Kidney tubule cell (primary cell): ENCODE data around the gene ROPN1B.

Experiments
- DNase-seq: peaks from one replicate; pipeline ENCODE4 v3.0.0-alpha.2; 2018; ENCODE audit warnings: low spot score

The ROPN1B gene

DNA sequence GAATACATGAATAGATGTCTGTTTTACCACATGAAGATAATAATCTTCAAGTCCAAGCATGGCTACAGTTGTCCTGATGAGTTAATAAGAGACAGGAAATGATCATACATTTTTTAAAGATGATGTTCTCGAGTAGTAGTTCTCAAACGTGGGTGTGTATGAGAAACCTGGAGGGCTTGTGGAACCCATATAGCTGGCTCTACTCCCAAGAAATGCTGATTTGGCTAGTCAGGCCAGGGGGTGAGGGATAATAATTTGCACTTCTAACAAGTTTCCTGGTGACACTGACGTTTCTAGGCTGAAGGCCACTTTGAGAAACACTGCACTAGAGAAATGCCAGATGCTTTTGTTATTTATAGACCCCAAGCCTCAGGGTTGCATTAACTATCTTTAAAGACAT is 37.0 kb downstream of the ROPN1B start:
- DNase-seq, result peak; percentile 17

DNA sequence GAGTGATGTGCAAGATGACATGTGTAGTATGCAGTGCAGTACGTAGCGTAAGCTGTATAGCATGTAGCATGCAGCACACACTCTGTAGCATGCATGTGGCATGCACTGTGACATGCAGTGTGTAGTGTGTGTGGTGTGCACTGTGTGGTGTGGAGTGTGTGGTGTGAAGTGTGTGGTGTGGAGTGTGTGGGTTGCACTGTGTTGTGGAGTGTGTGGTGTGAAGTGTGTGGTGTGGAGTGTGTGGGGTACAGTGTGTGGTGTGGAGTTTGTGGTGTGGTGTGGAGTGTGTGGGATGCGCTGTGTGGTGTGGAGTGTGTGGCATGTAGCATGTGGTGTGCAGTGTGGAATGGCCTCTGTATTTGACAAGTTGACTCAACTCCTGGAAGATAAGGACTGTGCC is 39.2 kb downstream of the ROPN1B start:
- no peak for DNase-seq

GRCh38 chr3:126009181-126009580 is 40.2 kb downstream of the ROPN1B start:
- no peak for DNase-seq

- DNase-seq, result no peak
Measured at GRCh38 chr3:126013751-126014156, 44.8 kb downstream of the ROPN1B start.

DNA sequence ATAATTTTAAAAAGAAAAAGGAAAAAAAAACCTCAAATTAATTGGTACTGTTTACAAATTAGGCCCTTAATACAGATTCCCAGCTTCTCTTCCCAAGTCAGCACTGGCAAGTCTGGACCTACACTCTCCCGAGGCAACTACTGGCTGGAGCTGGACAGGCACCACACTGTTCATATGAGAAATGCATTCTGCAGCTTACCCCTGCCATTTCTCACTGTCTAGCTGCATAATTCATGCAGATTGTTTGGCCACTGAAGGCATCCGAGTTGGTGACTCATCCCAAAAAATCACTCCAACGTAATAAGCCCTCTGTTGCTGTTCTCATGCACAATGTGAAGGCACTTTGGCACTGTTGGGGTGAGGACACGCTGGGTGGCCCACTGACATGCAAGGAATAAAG is 45.3 kb downstream of the ROPN1B start:
- no peak for DNase-seq

DNA sequence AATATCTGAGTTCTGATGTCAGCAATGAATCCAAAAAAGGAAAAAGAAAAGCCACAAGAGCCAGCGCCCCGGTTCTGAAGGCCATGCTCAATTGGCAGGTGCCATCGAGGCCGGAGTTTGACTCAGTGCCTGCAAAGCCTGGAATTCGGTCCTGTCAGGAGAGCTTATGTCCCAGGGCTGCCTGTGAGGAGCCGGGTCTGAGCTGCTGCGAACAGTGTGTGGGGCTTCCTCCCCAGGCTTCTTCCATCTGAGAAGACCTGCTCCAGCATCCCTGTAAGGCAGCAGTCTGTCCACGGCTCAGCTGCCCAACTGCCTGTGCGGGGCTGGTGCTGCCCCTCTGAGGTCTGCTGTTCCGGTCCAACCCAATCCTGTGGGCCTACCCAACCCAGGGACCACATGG is 46.1 kb downstream of the ROPN1B start:
- no peak for DNase-seq

DNA sequence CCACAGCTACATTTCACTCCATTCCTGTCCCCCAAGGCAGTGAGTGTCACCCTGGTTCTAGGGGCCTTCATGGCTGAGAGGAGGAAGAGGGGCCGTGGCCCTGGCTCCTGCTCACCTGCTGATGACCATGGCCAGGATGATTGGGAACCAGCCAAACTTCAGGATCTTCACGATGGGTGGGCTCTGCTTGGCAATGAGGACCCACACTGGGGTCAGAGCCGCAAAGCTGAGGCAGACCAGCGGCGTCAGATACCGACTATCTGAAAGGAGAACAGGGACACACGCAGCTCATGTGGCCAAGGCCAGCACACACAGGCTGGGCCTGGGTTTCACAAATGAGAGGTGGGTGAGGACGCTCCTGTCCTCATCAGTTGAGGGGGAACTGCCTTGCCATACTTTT is 47.6 kb downstream of the ROPN1B start:
- no peak for DNase-seq

DNA sequence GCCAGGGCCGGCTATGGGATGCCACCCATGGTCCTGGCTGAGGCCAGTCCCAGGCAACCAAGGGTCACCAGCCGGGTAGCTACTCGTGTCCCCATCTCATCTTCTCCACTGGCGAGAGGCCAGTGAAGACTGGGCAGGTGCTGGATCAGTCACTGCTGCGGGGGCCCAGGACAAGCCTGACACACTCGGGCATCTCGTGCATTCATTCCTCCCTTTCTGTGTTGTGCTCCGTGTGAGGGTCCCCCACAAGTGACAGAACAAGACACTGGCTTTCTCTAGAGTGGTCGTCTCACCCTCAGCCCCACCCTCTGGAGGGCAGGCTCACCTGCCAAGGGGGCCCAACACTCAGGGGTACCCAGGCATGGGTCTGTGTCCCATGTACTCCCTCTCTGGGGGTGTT is 48.4 kb downstream of the ROPN1B start:
- no peak for DNase-seq

DNA sequence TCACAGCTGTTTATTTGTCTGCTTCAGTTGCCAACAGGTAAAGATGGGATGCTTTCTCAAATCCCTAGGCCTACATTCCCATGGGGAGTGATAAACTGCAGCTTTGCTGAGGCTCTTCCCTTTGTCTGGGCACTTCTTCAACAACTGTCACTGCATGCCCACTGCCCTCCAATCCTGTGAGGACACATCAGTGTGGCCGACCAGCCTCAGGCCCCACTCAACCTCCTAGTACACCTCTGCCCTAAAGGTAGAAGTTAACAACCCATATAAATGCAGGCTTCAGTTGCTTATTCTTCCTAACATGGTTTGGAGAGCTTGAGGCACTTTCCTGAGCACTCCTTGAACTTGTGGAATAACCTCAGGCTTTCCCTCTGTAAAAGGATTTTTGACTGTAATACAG is 49.6 kb downstream of the ROPN1B start:
- no peak for DNase-seq

- DNase-seq, result no peak
Measured at GRCh38 chr3:126018995-126019394, 50.0 kb downstream of the ROPN1B start.

- no peak for DNase-seq
Measured at GRCh38 chr3:126019683-126020082, 50.7 kb downstream of the ROPN1B start.

DNA sequence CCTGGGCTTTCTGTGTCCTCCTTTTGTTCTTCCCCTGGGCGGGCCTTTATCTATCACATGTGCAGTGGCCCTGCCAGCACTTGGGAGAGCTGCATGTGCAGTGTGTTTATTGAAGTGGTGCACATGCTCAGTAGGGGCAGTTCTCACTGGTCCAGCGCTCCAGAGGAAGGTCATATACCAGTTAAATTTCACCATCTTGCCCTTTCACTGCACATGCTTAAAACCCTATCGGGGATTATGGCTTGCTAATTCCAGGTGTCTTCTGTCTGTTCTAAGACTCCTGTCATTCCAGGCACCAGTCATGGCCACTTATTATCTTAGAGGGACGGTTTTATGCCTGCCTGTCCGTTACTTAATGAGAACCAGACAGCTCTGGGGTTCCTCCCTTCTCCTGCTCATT is 52.2 kb downstream of the ROPN1B start:
- DNase-seq, result no peak

- no peak for DNase-seq
Measured at GRCh38 chr3:126021702-126022101, 52.7 kb downstream of the ROPN1B start.

GRCh38 chr3:126022741-126023359 is 53.9 kb downstream of the ROPN1B start:
- no peak for DNase-seq

GRCh38 chr3:126023390-126023789 is 54.4 kb downstream of the ROPN1B start:
- DNase-seq, result no peak

DNA sequence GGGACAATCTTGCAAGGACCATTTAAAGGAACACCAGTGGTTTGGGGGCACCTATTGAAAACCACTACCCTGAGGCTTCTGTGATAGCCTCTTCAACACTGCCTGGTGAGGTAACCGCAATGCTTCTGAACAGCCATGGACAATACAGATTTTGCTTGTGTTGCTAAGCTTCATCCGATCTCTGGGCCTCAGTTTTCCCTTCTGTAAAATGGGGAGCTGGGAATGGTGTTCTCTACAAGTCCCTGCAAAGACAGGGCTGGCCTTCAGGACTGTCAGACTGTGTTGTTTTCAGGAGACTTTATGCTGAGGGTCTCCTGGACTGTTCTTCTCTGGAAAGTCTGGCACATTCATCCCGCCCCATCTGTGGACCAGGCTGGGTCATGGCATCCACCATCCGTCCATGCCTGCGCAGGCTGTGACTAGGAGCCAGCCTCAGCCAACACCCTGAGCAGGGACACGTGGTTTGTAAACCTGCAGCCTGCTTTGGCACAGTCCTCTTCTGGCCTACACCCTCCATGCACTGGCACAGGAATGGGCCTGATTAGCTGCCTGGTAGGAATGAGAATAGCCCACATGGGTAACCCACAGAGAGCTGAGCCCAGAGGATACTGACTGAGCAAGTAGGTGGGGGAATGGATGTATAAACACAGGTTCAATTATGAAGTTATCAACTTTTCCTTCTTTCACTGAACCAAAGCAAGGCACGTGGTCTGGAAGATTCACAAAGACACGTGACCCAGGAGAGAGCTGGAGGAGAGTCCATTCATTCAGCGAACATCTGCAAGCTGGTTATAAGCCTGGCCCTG is 55.3 kb downstream of the ROPN1B start:
- DNase-seq, result no peak

DNA sequence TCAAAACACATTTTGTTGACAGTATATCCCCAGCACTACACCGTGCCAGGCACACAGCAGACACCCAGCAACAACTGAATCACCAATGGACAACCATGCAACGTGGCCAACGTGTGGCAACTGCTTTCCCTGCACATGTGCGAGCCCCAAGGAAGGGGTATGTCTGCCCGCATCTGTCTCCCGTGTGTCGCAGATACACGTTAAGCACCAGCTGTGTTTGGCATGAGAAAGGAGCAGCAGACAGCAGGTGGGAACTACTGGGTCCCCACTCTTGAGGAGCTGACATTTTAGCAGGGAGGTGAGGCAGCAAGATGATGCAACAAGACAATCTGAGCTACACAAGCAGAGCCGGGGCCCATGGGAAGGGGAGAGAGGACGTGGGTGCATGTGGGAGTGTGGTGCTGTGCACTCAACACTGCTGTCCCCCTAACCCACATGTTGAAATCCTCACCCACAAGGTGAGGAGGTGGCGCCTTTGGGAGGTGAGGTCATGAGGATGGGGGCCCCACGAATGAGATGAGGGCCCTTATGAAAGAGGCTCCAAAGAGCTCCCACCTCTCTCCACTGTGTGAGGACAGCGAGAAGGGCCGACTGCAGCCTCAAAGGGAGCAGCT is 56.2 kb downstream of the ROPN1B start:
- no peak for DNase-seq

- DNase-seq, result no peak
Measured at GRCh38 chr3:126025862-126026261, 56.9 kb downstream of the ROPN1B start.

- no peak for DNase-seq
Measured at GRCh38 chr3:126026277-126026751, 57.3 kb downstream of the ROPN1B start.

GRCh38 chr3:126026761-126027160 is 57.8 kb downstream of the ROPN1B start:
- no peak for DNase-seq

DNA sequence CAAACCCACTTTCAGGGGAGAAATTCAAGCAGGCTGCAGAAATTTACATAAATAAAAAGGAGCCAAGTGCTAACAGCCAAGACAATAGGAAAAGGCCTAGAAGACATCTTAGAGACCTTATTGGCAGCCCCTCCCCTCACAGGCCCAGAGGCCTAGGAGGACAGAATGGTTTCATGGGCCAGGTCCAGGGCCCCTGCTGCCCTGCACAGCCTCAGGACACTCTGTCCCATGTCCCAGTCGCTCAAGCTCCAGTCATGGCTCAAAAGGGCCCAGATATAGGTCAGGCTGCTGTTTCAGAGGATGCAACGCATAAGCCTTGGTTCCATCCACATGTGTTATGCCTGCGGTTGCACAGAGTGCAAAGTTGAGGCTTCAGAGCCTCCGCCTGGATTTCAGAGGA is 59.1 kb downstream of the ROPN1B start:
- no peak for DNase-seq

DNA sequence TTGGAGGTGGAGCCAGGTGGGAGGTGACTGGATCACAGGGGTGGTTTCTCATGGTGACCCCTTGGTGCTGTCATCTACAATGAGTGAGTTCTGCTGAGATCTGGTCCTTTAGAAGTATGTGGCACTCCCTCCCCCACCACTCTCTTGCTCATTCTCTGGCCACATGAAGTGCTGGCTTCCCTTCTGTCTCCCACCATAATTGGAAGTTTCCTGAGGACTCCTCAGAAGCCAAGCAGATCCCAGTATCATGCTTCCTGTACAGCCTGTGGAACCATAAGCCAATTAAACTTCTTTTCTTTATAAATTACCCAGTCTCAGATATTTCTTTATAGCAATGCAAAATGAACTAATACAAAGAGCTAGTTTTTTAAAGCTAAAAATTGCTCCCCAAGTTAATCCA is 60.3 kb downstream of the ROPN1B start:
- no peak for DNase-seq

DNA sequence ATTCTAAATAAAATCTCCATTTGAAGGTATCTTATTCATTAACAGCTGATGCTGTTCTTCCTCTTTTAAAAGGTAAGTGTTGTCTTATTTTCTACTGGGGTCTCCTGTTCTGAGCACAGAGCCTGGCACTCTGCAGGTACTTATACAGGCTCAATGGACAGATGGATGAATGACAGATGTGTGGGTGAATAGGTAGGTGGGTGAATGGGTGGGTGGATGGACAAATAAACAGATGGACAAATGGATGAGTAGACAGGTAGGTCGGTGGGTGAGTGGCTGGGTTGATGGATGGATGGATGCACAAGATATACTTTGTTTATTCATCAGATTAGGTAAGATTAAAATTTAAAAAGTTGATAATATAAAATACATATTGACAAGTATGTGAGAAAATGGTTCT is 61.5 kb downstream of the ROPN1B start:
- no peak for DNase-seq
